IMR-90 (cell line): ENCODE results near the gene CD82. TPM values are rescaled to one million over a fixed set of nuclear protein-coding genes. Genes with fewer than 3 reads are reported as not detected.

Source experiments
- ATAC-seq: fragments of 200-7000 bp; cut with Tn5 transposase; 2 replicates; pipeline ENCODE4 v1.9.1; 2020; ENCODE audit warnings: low read depth, mild to moderate bottlenecking, moderate library complexity
- BruUV-seq: library from RNA; stranded (reverse); fragments of 400-500 nt; replicated peaks from 2 replicates; lab custom pipeline; 2021; lab: Mats Ljungman, UMichigan
- CTCF ChIA-PET: fragments of 300-600 bp; formaldehyde crosslinking; extraction: SDS; loops from one replicate; lab custom pipeline; 2021; ENCODE audit warnings: antibody characterized with exemption; lab: Yijun Ruan, JAX
- POLR2A ChIA-PET: fragments of 300-600 bp; sonication (Branson Sonifier 250); formaldehyde crosslinking; loops from one replicate; lab custom pipeline; 2022; ENCODE audit warnings: antibody characterized with exemption; ENCODE audit not compliant: unreplicated experiment; lab: Charles Lee
- DNase-seq: peaks from one replicate; pipeline ENCODE4 v3.0.0; 2013
- H2AFZ ChIP-seq: replicated peaks from 2 replicates; pipeline ENCODE3; 2013; ENCODE audit warnings: low read length, mild to moderate bottlenecking; ENCODE audit not compliant: poor library complexity
- H2AK5ac ChIP-seq: 2 replicates; pipeline ENCODE4 v1.6.1; 2013; ENCODE audit warnings: low read depth, low read length, inconsistent platforms
- H2AK9ac ChIP-seq: replicated peaks from 2 replicates; pipeline ENCODE3; 2013; ENCODE audit warnings: mild to moderate bottlenecking, low read depth, low read length, moderate library complexity; ENCODE audit not compliant: poor library complexity
- H2BK120ac ChIP-seq: 2 replicates; pipeline ENCODE4 v1.6.1; 2013; ENCODE audit warnings: low read depth, low read length, inconsistent platforms
- H2BK15ac ChIP-seq: 3 replicates; pipeline ENCODE4 v1.6.1; 2013; ENCODE audit warnings: low read depth, low read length, inconsistent platforms
- H2BK20ac ChIP-seq: 2 replicates; pipeline ENCODE4 v1.6.1; 2013; ENCODE audit warnings: low read depth, mild to moderate bottlenecking, inconsistent platforms, low read length, moderate library complexity
- H2BK5ac ChIP-seq: 2 replicates; pipeline ENCODE4 v1.6.1; 2013; ENCODE audit warnings: mild to moderate bottlenecking, low read depth, low read length, inconsistent platforms; ENCODE audit not compliant: poor library complexity, severe bottlenecking
- H3K14ac ChIP-seq: replicated peaks from 2 replicates; pipeline ENCODE4 v1.6.1; 2013; ENCODE audit warnings: low read depth, low read length, inconsistent platforms
- H3K18ac ChIP-seq: 2 replicates; pipeline ENCODE4 v1.6.1; 2013; ENCODE audit warnings: low read depth, low read length, control low read depth
- H3K23ac ChIP-seq: 2 replicates; pipeline ENCODE4 v1.6.1; 2013; ENCODE audit warnings: low read depth, low read length, inconsistent platforms
- H3K27ac ChIP-seq: 2 replicates; pipeline ENCODE4 v1.5.1; 2013; ENCODE audit warnings: mild to moderate bottlenecking, control low read depth, low read length; ENCODE audit not compliant: insufficient read depth
- H3K27me3 ChIP-seq: 2 replicates; pipeline ENCODE4 v1.6.1; 2013; ENCODE audit warnings: low read length; ENCODE audit not compliant: control insufficient read depth, insufficient read depth
- H3K36me3 ChIP-seq: 2 replicates; pipeline ENCODE4 v1.6.1; 2013; ENCODE audit warnings: low read length, mixed read lengths; ENCODE audit not compliant: control insufficient read depth, insufficient read depth
- H3K4ac ChIP-seq: 2 replicates; pipeline ENCODE4 v1.6.1; 2013; ENCODE audit warnings: low read depth, low read length, inconsistent platforms
- H3K4me1 ChIP-seq: 2 replicates; pipeline ENCODE4 v1.6.1; 2013; ENCODE audit warnings: low read length, mixed read lengths; ENCODE audit not compliant: control insufficient read depth, insufficient read depth
- H3K4me2 ChIP-seq: 2 replicates; pipeline ENCODE4 v1.6.1; 2013; ENCODE audit warnings: low read depth, mild to moderate bottlenecking, control low read depth, low read length, moderate library complexity
- H3K4me3 ChIP-seq: 2 replicates; pipeline ENCODE4 v1.5.1; 2013; ENCODE audit warnings: low read depth, mild to moderate bottlenecking, control low read depth, low read length, moderate library complexity; ENCODE audit not compliant: insufficient read depth
- H3K56ac ChIP-seq: 2 replicates; pipeline ENCODE4 v1.6.1; 2013; ENCODE audit warnings: low read length, inconsistent platforms; ENCODE audit not compliant: insufficient read depth; ENCODE audit errors: extremely low read depth
- H3K79me1 ChIP-seq, 2 experiments: 2 replicates each; pipeline ENCODE4 v1.6.1; 2013; ENCODE audit warnings: low read length in 2 of 2, inconsistent platforms in 1 of 2, low read depth in 1 of 2
- H3K9ac ChIP-seq: 2 replicates; pipeline ENCODE4 v1.6.1; 2013; ENCODE audit warnings: low read depth, low read length, control low read depth
- H3K9me1 ChIP-seq: 2 replicates; pipeline ENCODE4 v1.6.1; 2013; ENCODE audit warnings: low read length, inconsistent platforms; ENCODE audit not compliant: insufficient read depth
- H3K9me3 ChIP-seq: 2 replicates; pipeline ENCODE4 v1.6.1; 2013; ENCODE audit warnings: low read length; ENCODE audit not compliant: control insufficient read depth, insufficient read depth
- H4K20me1 ChIP-seq: 2 replicates; pipeline ENCODE4 v1.6.1; 2013; ENCODE audit warnings: low read length, inconsistent platforms; ENCODE audit not compliant: insufficient read depth
- H4K5ac ChIP-seq: 2 replicates; pipeline ENCODE4 v1.6.1; 2013; ENCODE audit warnings: mild to moderate bottlenecking, low read depth, low read length, control low read depth
- H4K8ac ChIP-seq, 2 experiments: 2 replicates each; pipeline ENCODE4 v1.6.1; 2013; ENCODE audit warnings: low read depth in 2 of 2, low read length in 2 of 2, control low read depth in 1 of 2, inconsistent platforms in 1 of 2
- H4K91ac ChIP-seq: 2 replicates; pipeline ENCODE4 v1.6.1; 2013; ENCODE audit warnings: low read depth, low read length, inconsistent platforms; ENCODE audit not compliant: insufficient read depth
- MAZ ChIP-seq: IDR thresholded peaks from 2 replicates; pipeline ENCODE4 v1.6.1; 2012; ENCODE audit warnings: low read depth, mild to moderate bottlenecking, low read length, improper control_type of control experiment, moderate library complexity, borderline replicate concordance
- MXI1 ChIP-seq: IDR thresholded peaks from 2 replicates; pipeline ENCODE4 v1.6.1; 2012; ENCODE audit warnings: low read depth, mild to moderate bottlenecking, low read length, moderate library complexity, borderline replicate concordance
- POLR2A ChIP-seq: IDR thresholded peaks from 2 replicates; pipeline ENCODE4 v1.6.1; 2012; ENCODE audit warnings: mild to moderate bottlenecking, low read depth, low read length
- RFX5 ChIP-seq: IDR thresholded peaks from 2 replicates; pipeline ENCODE4 v1.8.0; 2012; ENCODE audit warnings: low read depth, mild to moderate bottlenecking, low read length, moderate library complexity
- WGBS, 2 experiments: methylation state at CpG; one replicate each; pipeline versions ENCODE4 v1.1.5 to v1.1.7; 2013; ENCODE audit warnings: missing lambda C conversion rate in 2 of 2; ENCODE audit not compliant: insufficient read length in 1 of 2; ENCODE audit errors: extremely low coverage in 2 of 2; 5-methylcytosine and 5-hydroxymethylcytosine counted together
- dilution Hi-C: fragments of 300-500 bp; cut with HindIII; formaldehyde crosslinking; loops from one replicate; pipeline ENCODE4 v1.14.3; 2018; ENCODE audit warnings: low sequenced_read_pairs; ENCODE audit not compliant: unreplicated experiment
- in situ Hi-C: fragments of 300-500 bp; cut with MboI; formaldehyde crosslinking; loops from 3 replicates; pipeline ENCODE4 v1.14.3; 2019; ENCODE audit warnings: low sequenced_read_pairs, inconsistent platforms, mixed read lengths
- intact Hi-C: fragments of 100-400 bp; cut with micrococcal nuclease; formaldehyde crosslinking; loops from 2 replicates; pipeline ENCODE4 v1.10.0; 2022
- polyA plus RNA-seq, 3 experiments: library from polyadenylated mRNA; depleted of rRNA; stranded (reverse); fragments of >200 nt; gene quantifications; 2 replicates each; pipeline ENCODE4 v1.2.3, GENCODE V29; 2012; ENCODE audit warnings: low replicate concordance in 1 of 3
- total RNA-seq: library from RNA; depleted of rRNA; stranded (reverse); fragments of >200 nt; gene quantifications from 2 replicates; pipeline ENCODE4 v1.2.3, GENCODE V29; 2012

The CD82 gene
- total and polyA plus RNA-seq, 2 of the 4 experiments (the other 2 are of a cell fraction): 32.8 to 49.4 TPM

- ChIA-PET POLR2A (no interaction called here), CTCF (interaction anchor here (0.7 kb wide), 1 partner anchor 444 kb away, joined by 3 read pairs; no protein-coding TSS in a partner anchor)
- Histone ChIP-seq H4K5ac (no peak overlapping the region), H3K4ac (no peak overlapping the region), H3K27ac (no peak overlapping the region), H3K36me3 (no peaks in the 10 kb centered on the region), H2AFZ (no peak overlapping the region), H2BK120ac (no peak overlapping the region), H3K56ac (no peak overlapping the region), H3K4me2 (no peak overlapping the region), H2BK15ac (no peak overlapping the region), H3K18ac (no peak overlapping the region), H2BK5ac (no peak overlapping the region), H3K27me3 (peaks cover 32% of the 10 kb centered on the region), H3K4me1 (no peaks in the 10 kb centered on the region), H4K20me1 (no peaks in the 10 kb centered on the region), H3K23ac (no peak overlapping the region), H3K9me3 (no peaks in the 10 kb centered on the region), H2AK5ac (no peak overlapping the region), H2BK20ac (no peak overlapping the region), H3K9me1 (no peaks in the 10 kb centered on the region), H4K91ac (no peak overlapping the region), H4K8ac (no peak overlapping the region), H3K79me1 (no peaks in the 10 kb centered on the region), H3K9ac (no peak overlapping the region), H3K14ac (no peak overlapping the region), H3K4me3 (no peak overlapping the region), H2AK9ac (no peak overlapping the region)
- no TSS peak for BruUV-seq
- no peak for ATAC-seq
- no peak for DNase-seq
- intact Hi-C loops (loop anchor here (1.0 to 5.0 kb wide), 5 partner anchors 251 to 443 kb away; no protein-coding TSS in a partner anchor), in situ Hi-C loops (loop anchor here (10.0 kb wide), 1 partner anchor 253 kb away; no protein-coding TSS in a partner anchor), dilution Hi-C loops (no loop called here)
- no peak for TF ChIP-seq MXI1
- TF ChIP-seq POLR2A: no peak
- no peak for TF ChIP-seq RFX5
- no peak for TF ChIP-seq MAZ
- whole genome bisulfite sequencing, 2 experiments: 85% methylated on average over 4 of the region's 9 CpGs; no CpG with 5 or more reads in 1 of the 2 experiments
Measured at GRCh38 chr11:44537679-44538078, 27.8 kb upstream of the CD82 start.
